HepG2 (cell line): ENCODE results near the gene CACNA1I. TPM values are rescaled to one million over a fixed set of nuclear protein-coding genes. Genes with fewer than 3 reads are reported as not detected.

Experiments used
- ATAC-seq: fragments of 200-7000 bp; cut with Tn5 transposase; 3 replicates; pipeline ENCODE4 v1.9.1; 2020; ENCODE audit warnings: mild to moderate bottlenecking, moderate library complexity
- BruUV-seq: library from RNA; stranded (reverse); fragments of 400-500 nt; replicated peaks from 2 replicates; lab custom pipeline; 2021; lab: Mats Ljungman, UMichigan
- CTCF ChIA-PET: fragments of 300-600 bp; formaldehyde crosslinking; extraction: SDS; loops from one replicate; lab custom pipeline; 2021; ENCODE audit warnings: low total read pairs, inconsistent platforms, low intra/inter-chr PET ratio; lab: Yijun Ruan, JAX
- POLR2A ChIA-PET: fragments of 350-600 bp; sonication (Branson Sonifier 250); formaldehyde crosslinking; loops from one replicate; lab custom pipeline; 2020; ENCODE audit warnings: antibody characterized with exemption, inconsistent platforms; lab: Yijun Ruan, JAX
- DNase-seq: peaks from one replicate; pipeline ENCODE4 v3.0.0-alpha.2; 2015; ENCODE audit warnings: low spot score
- FAIRE-seq: peaks from 3 replicates; lab custom pipeline; 2011; peaks lifted over from hg19 to GRCh38; lab: Jason Lieb, UNC
- H2AFZ ChIP-seq: one replicate; pipeline ENCODE4 v1.6.1; 2011; ENCODE audit warnings: low read length, inconsistent platforms
- H3K27ac ChIP-seq: fragments of 300-600 bp; 3 replicates; pipeline ENCODE4 v1.8.0; 2011; ENCODE audit warnings: mixed run types, mild to moderate bottlenecking, mixed read lengths, low read length, inconsistent platforms; ENCODE audit not compliant: insufficient read depth; ENCODE audit errors: extremely low read length
- H3K27me3 ChIP-seq, 2 experiments: fragments of 200-600 bp in 1 of 2; 2 replicates in 1 of 2; 3 replicates in 1 of 2; pipeline versions ENCODE4 v1.6.0 to v1.8.0; 2011; ENCODE audit warnings: low read length in 2 of 2, mild to moderate bottlenecking in 2 of 2, moderate library complexity in 2 of 2, inconsistent platforms in 1 of 2; ENCODE audit not compliant: insufficient read depth in 2 of 2, control insufficient read depth in 1 of 2
- H3K36me3 ChIP-seq, 2 experiments: fragments of 200-600 bp in 1 of 2; replicated peaks in 1 of 2; 2 replicates in 1 of 2; 3 replicates in 1 of 2; pipeline versions ENCODE4 v1.5.1 to v1.8.0; 2011; ENCODE audit warnings: low read length in 2 of 2, inconsistent platforms in 1 of 2; ENCODE audit not compliant: insufficient read depth in 2 of 2, control insufficient read depth in 1 of 2
- H3K4me1 ChIP-seq: 2 replicates; pipeline ENCODE4 v1.5.1; 2012; ENCODE audit warnings: low read length, inconsistent platforms; ENCODE audit not compliant: insufficient read depth
- H3K4me2 ChIP-seq: 2 replicates; pipeline ENCODE4 v1.6.0; 2011; ENCODE audit warnings: low read depth, low read length, inconsistent platforms
- H3K4me3 ChIP-seq, 3 experiments: fragments of 200-600 bp in 1 of 3; sonication (generic), shearing (Covaris generic) in 1 of 3; replicated peaks in 1 of 3; 2 replicates each; pipeline ENCODE4 v1.5.1; 2011 to 2016; ENCODE audit warnings: low read length in 3 of 3, inconsistent platforms in 2 of 3, low read depth in 2 of 3, mild to moderate bottlenecking in 2 of 3, control low read depth in 1 of 3, mixed read lengths in 1 of 3; ENCODE audit not compliant: insufficient read depth in 1 of 3
- H3K79me2 ChIP-seq: one replicate; pipeline ENCODE4 v1.6.1; 2011; ENCODE audit warnings: low read length, inconsistent platforms; ENCODE audit not compliant: insufficient read depth
- H3K9ac ChIP-seq: 2 replicates; pipeline ENCODE4 v1.6.0; 2011; ENCODE audit warnings: mild to moderate bottlenecking, low read depth, low read length, inconsistent platforms; ENCODE audit not compliant: insufficient read depth
- H3K9me3 ChIP-seq: 2 replicates; pipeline ENCODE4 v1.5.1; 2012; ENCODE audit warnings: mild to moderate bottlenecking, low read length
- H4K20me1 ChIP-seq: 2 replicates; pipeline ENCODE4 v1.6.0; 2011; ENCODE audit warnings: inconsistent platforms, mild to moderate bottlenecking, low read length, moderate library complexity; ENCODE audit not compliant: insufficient read depth
- FOXM1 ChIP-seq: sonication (generic); formaldehyde crosslinking; IDR thresholded peaks from 2 replicates; pipeline ENCODE4 v1.5.0; 2020; ENCODE audit warnings: missing genetic modification reagents
- NR3C1 ChIP-seq: sonication (generic); formaldehyde crosslinking; IDR thresholded peaks from 2 replicates; pipeline ENCODE4 v1.4.0; 2020; ENCODE audit warnings: missing genetic modification reagents
- SKI ChIP-seq: fragments of 450-650 bp; IDR thresholded peaks from one replicate; pipeline ENCODE4 v1.6.1; 2018; ENCODE audit warnings: mild to moderate bottlenecking; ENCODE audit not compliant: partially characterized antibody
- ZNF282 ChIP-seq: fragments of 450-650 bp; IDR thresholded peaks from 2 replicates; pipeline ENCODE4 v1.6.1; 2018; ENCODE audit not compliant: partially characterized antibody
- ZNF639 ChIP-seq: conservative IDR thresholded peaks from 2 replicates; pipeline ENCODE4 v1.6.1; 2018; ENCODE audit warnings: missing genetic modification reagents
- WGBS: methylation state at CpG from one replicate; pipeline ENCODE4 v1.1.6; 2017; ENCODE audit warnings: low lambda C conversion rate; 5-methylcytosine and 5-hydroxymethylcytosine counted together
- in situ Hi-C: cut with HindIII; loops from 2 replicates; pipeline ENCODE4 v1.10.0; 2017; ENCODE audit warnings: low pct_unique_long_range_greater_than_20kb; ENCODE audit not compliant: extremely low pct_ligation_motif_present
- intact Hi-C: fragments of 100-400 bp; cut with micrococcal nuclease; formaldehyde crosslinking; loops from one replicate; pipeline ENCODE4 v1.10.0; 2022; ENCODE audit not compliant: unreplicated experiment
- polyA plus RNA-seq, 8 experiments: library from polyadenylated mRNA; depleted of rRNA in 3 of 8; stranded (reverse) in 7 of 8; unstranded in 1 of 8; fragments of >200 nt; fragmentation: Illumina TruSeq in 4 of 8; extraction: Trizol in 4 of 8; gene quantifications; 2 replicates each; pipeline versions ENCODE4 v1.2.1 to v1.2.3, GENCODE V29; 2011 to 2016; ENCODE audit warnings: low read depth in 4 of 8, missing spikeins in 1 of 8, mixed read lengths in 1 of 8; ENCODE audit not compliant: insufficient read depth in 1 of 8
- total RNA-seq, 5 experiments: library from RNA; depleted of rRNA; stranded (reverse); fragments of >200 nt; fragmentation: Illumina TruSeq; extraction: Trizol; gene quantifications; 2 replicates each; pipeline ENCODE4 v1.2.3, GENCODE V29; 2016; ENCODE audit warnings: low read depth in 1 of 5
- TF ChIP-seq, protein P1 (sequence below): sonication (generic); formaldehyde crosslinking; IDR thresholded peaks from 2 replicates; pipeline ENCODE4 v1.5.0; 2020; ENCODE audit warnings: missing genetic modification reagents, mild to moderate bottlenecking, borderline replicate concordance

The CACNA1I gene
- total and polyA plus RNA-seq, 2 of the 13 experiments (the other 11 are each of a cell fraction or from before 2014, with no cell fraction given) = not detected

- Histone ChIP-seq H3K27ac (no peak overlapping the region), H3K79me2 (no peaks in the 10 kb centered on the region), H3K9ac (no peak overlapping the region), H2AFZ (no peak overlapping the region), H3K27me3 (peaks cover 5 to 40% of the 10 kb centered on the region in 2 experiments; a peak in 3 of 5 replicates), H4K20me1 (no peaks in the 10 kb centered on the region), H3K4me3 (no peak overlapping the region), H3K36me3 (no peaks in the 10 kb centered on the region), H3K4me2 (no peak overlapping the region), H3K9me3 (no peaks in the 10 kb centered on the region), H3K4me1 (no peaks in the 10 kb centered on the region)
- TF ChIP-seq ZNF639 (CRISPR knock-in tag) (no peak), SKI (no peak), NR3C1 (CRISPR knock-in tag) (no peak), FOXM1 (no peak), ZNF282 (no peak)
- TF ChIP-seq, protein P1, sequence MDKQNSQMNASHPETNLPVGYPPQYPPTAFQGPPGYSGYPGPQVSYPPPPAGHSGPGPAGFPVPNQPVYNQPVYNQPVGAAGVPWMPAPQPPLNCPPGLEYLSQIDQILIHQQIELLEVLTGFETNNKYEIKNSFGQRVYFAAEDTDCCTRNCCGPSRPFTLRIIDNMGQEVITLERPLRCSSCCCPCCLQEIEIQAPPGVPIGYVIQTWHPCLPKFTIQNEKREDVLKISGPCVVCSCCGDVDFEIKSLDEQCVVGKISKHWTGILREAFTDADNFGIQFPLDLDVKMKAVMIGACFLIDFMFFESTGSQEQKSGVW (CRISPR knock-in tag) = no peak
- intact Hi-C loops (no loop called here), in situ Hi-C loops (no loop called here)
- no peak for DNase-seq
- POLR2A ChIA-PET = no interaction called here
- no peak for ATAC-seq
- no peak for FAIRE-seq
- 28% methylated on average over 5 of the region's 8 CpGs for WGBS
- CTCF ChIA-PET = no interaction called here
- no TSS peak for BruUV-seq
These were observed 60.2 kb downstream of the CACNA1I start for GRCh38 chr22:39630721-39631120.
